ENCODE results near the gene DOCK8.

The DOCK8 gene

GRCh38 chr9:512555-513272, 298.0 kb downstream of the DOCK8 start:
- DNase-seq: no peak

Data from fibroblast of upper back skin (primary cell).